Muscle of leg (tissue), 11 donors: ENCODE measurements around the gene LRFN2. TPM values are rescaled to one million over a fixed set of nuclear protein-coding genes. Genes with fewer than 3 reads are reported as not detected.
A peak's percentile ranks its signal among the peaks of the same experiment; 100 is the strongest.

Experiments used
- DNase-seq: peaks from one replicate; pipeline ENCODE4 v3.0.0; 2013
- H3K27ac ChIP-seq: one replicate; pipeline ENCODE4 v1.5.1; 2013; ENCODE audit warnings: mild to moderate bottlenecking, low read length, control low read depth
- H3K27me3 ChIP-seq: one replicate; pipeline ENCODE4 v1.6.1; 2013; ENCODE audit warnings: low read length; ENCODE audit not compliant: control insufficient read depth, insufficient read depth
- H3K36me3 ChIP-seq: one replicate; pipeline ENCODE4 v1.6.1; 2013; ENCODE audit warnings: low read length; ENCODE audit not compliant: control insufficient read depth, insufficient read depth
- H3K4me1 ChIP-seq: one replicate; pipeline ENCODE4 v1.6.1; 2013; ENCODE audit warnings: low read length; ENCODE audit not compliant: control insufficient read depth, insufficient read depth
- H3K4me3 ChIP-seq: one replicate; pipeline ENCODE4 v1.5.1; 2013; ENCODE audit warnings: low read length, control low read depth
- H3K9me3 ChIP-seq: replicated peaks from 2 replicates; pipeline ENCODE4 v1.6.1; 2013; ENCODE audit warnings: low read depth, low read length; ENCODE audit not compliant: control insufficient read depth
- WGBS: methylation state at CpG from one replicate; pipeline ENCODE4 v1.1.5; 2013; ENCODE audit warnings: missing lambda C conversion rate; ENCODE audit not compliant: insufficient coverage; 5-methylcytosine and 5-hydroxymethylcytosine counted together
- polyA plus RNA-seq, 8 donors: library from polyadenylated mRNA; unstranded; fragments of 120-200 nt; gene quantifications; one replicate each; pipeline versions ENCODE4 v1.2.1 to v1.2.3, GENCODE V29; 2013; ENCODE audit warnings: inconsistent platforms in 1 of 8, low replicate concordance in 1 of 8; ENCODE audit not compliant: insufficient read length in 8 of 8, insufficient read depth in 1 of 8
- total RNA-seq: library from RNA; stranded (reverse); fragments of 120-200 nt; gene quantifications from one replicate; pipeline ENCODE4 v1.2.4, GENCODE V29; 2013

The LRFN2 gene
- total and polyA plus RNA-seq, 9 donors: 0.04 to 0.17 (median 0.08) TPM

GRCh38 chr6:40348591-40348990 is 238.6 kb downstream of the LRFN2 start:
- Histone ChIP-seq H3K27me3 (no peaks in the 10 kb centered on the region), H3K4me3 (no peak overlapping the region), H3K9me3 (no peaks in the 10 kb centered on the region), H3K36me3 (no peaks in the 10 kb centered on the region), H3K4me1 (peaks cover 74% of the 10 kb centered on the region), H3K27ac (peak overlapping the region; percentile 13)
- WGBS: 86% methylated on average over 2 of the region's 4 CpGs
- DNase-seq: no peak

GRCh38 chr6:40347571-40348011 is 239.6 kb downstream of the LRFN2 start:
- no peaks in the 10 kb centered on the region for H3K27me3 ChIP-seq
- no peaks in the 10 kb centered on the region for H3K36me3 ChIP-seq
- no peaks in the 10 kb centered on the region for H3K9me3 ChIP-seq
- no peak for DNase-seq
- H3K4me3 ChIP-seq: no peak overlapping the region
- H3K4me1 ChIP-seq: peaks cover 74% of the 10 kb centered on the region
- 28% methylated on average over 2 of the region's 5 CpGs for WGBS
- H3K27ac ChIP-seq: no peak overlapping the region

- Histone ChIP-seq H3K4me3 (no peak overlapping the region), H3K27me3 (no peaks in the 10 kb centered on the region), H3K9me3 (no peaks in the 10 kb centered on the region), H3K4me1 (peaks cover 83% of the 10 kb centered on the region), H3K27ac (no peak overlapping the region), H3K36me3 (no peaks in the 10 kb centered on the region)
- WGBS: no CpG with 5 or more reads among the region's 6 CpGs
- no peak for DNase-seq
Observed at GRCh38 chr6:40346246-40346645, 240.9 kb downstream of the LRFN2 start.

GRCh38 chr6:40344566-40345167 is 242.5 kb downstream of the LRFN2 start:
- Histone ChIP-seq H3K4me1 (peaks cover 76% of the 10 kb centered on the region), H3K27ac (peak overlapping the region; percentile 79), H3K9me3 (no peaks in the 10 kb centered on the region), H3K36me3 (no peaks in the 10 kb centered on the region), H3K4me3 (no peak overlapping the region), H3K27me3 (no peaks in the 10 kb centered on the region)
- WGBS: 56% methylated on average over 6 of the region's 6 CpGs
- peak; percentile 26 for DNase-seq

GRCh38 chr6:40343877-40344565 is 243.1 kb downstream of the LRFN2 start:
- no peak overlapping the region for H3K4me3 ChIP-seq
- 36% methylated on average over 6 of the region's 7 CpGs for WGBS
- H3K9me3 ChIP-seq: no peaks in the 10 kb centered on the region
- H3K36me3 ChIP-seq: no peaks in the 10 kb centered on the region
- H3K4me1 ChIP-seq: peaks cover 71% of the 10 kb centered on the region
- H3K27me3 ChIP-seq: peaks cover 3% of the 10 kb centered on the region
- peak overlapping the region; percentile 71 for H3K27ac ChIP-seq
- DNase-seq: peak; percentile 89

GRCh38 chr6:40343318-40343876 is 243.8 kb downstream of the LRFN2 start:
- Histone ChIP-seq H3K4me1 (peaks cover 65% of the 10 kb centered on the region), H3K27me3 (peaks cover 3% of the 10 kb centered on the region), H3K4me3 (no peak overlapping the region), H3K9me3 (no peaks in the 10 kb centered on the region), H3K36me3 (no peaks in the 10 kb centered on the region), H3K27ac (no peak overlapping the region)
- DNase-seq: no peak
- WGBS: 50% methylated on average over 1 of the region's 2 CpGs

- DNase-seq: no peak
- peaks cover 59% of the 10 kb centered on the region for H3K4me1 ChIP-seq
- WGBS: 75% methylated on average over 1 of the region's 6 CpGs
Observed at GRCh38 chr6:40342723-40343122, 244.4 kb downstream of the LRFN2 start.

GRCh38 chr6:40341726-40342125 is 245.4 kb downstream of the LRFN2 start:
- DNase-seq: no peak
- Histone ChIP-seq H3K9me3 (no peaks in the 10 kb centered on the region), H3K4me3 (no peak overlapping the region), H3K27ac (no peak overlapping the region), H3K36me3 (no peaks in the 10 kb centered on the region), H3K27me3 (peaks cover 3% of the 10 kb centered on the region), H3K4me1 (peaks cover 50% of the 10 kb centered on the region)
- WGBS: no CpG with 5 or more reads among the region's 1 CpG

More at GRCh38 chr6:40342723-40343122, 244.4 kb downstream of the LRFN2 start:
- no peak overlapping the region for H3K27ac ChIP-seq
- H3K27me3 ChIP-seq: peaks cover 3% of the 10 kb centered on the region
- no peaks in the 10 kb centered on the region for H3K9me3 ChIP-seq
- H3K36me3 ChIP-seq: no peaks in the 10 kb centered on the region
- H3K4me3 ChIP-seq: no peak overlapping the region
